HTR-8/SVneo (cell line): ENCODE results near the gene TBRG1.

Source experiments
- DNase-seq: peaks from one replicate; pipeline ENCODE4 v3.0.0; 2011; ENCODE audit warnings: low spot score, mixed read lengths; ENCODE audit not compliant: insufficient read length
- FAIRE-seq: peaks from 2 replicates; lab custom pipeline; 2011; peaks lifted over from hg19 to GRCh38; lab: Jason Lieb, UNC

Gene TBRG1

DNA sequence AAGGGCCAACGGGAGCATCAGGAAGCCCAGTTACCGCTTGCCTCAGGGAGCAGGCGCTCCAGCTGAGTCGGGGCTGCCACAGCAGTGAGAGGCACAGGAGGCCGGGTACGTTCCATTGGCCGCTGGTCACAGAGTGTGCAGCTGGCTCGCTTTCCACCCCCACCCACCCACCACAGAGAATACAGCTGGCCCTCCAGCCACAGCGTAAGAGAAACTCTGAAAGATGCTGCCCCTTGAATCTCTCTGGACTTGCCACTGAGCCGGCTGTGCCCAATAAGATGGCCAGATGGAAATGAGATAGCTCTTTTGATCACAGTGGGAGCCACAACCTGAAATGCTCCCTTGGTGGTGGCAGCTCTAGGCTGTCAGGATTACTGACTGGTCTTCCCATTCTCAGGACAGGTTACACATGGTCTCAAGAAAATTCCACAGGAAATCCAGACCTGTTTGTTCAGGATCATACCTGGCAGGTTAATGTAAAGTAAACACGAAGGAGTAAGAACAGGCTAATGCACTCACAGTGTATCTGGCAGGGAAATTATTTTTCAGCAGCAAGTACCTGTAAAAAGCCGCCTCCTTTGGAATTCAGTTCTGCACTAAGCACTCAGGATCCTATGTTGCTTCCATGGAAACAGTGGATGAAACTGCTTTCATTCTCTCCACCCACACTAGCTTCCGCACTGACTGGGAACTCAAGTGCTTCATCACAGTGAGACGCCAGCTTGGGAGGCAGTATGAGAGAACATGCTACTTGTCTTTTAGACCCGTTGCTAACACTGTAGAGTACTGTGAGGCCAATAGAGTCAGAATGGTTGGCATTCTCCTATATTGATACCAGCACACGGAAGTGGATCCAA is 34.3 kb downstream of the TBRG1 start:
- DNase-seq (no peak), FAIRE-seq (no peak)

DNA sequence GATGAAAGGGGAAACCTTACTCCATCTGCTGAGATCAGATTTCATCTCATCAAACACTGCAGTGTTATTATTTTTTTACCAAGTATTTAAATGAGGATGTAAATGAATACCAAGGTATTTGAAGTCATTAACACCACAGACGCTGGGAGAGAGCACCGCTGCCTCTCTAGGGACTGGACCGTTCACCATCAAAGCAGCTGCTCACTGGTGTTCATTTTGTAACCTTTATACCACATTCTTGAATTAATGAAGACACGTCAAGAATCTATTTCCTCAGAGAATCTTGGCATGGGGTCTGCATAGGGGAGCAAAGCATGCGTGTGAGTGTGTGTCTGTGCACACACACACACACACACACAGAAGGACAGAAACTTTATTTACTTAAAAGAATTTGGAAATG is 35.2 kb downstream of the TBRG1 start:
- no peak for FAIRE-seq
- DNase-seq = no peak

DNA sequence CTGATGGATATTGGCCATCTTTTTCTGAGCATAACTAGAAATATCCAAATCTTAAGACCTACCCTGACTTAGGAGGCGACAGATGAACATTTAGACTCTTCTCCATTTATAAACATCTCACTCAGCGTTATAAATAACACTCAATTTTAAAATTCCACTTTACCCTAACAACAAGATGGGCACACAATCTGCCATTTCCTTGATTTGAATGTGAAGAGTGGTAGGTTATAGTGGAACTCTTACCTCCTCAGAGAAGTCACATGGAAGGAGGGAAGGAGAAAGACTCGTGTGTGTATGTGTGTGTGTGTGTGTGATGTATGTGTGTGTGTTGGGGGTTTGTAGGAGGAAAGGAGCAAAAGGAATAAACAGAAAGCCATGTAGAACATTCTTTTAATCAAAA is 35.8 kb downstream of the TBRG1 start:
- FAIRE-seq (no peak), DNase-seq (no peak)

DNA sequence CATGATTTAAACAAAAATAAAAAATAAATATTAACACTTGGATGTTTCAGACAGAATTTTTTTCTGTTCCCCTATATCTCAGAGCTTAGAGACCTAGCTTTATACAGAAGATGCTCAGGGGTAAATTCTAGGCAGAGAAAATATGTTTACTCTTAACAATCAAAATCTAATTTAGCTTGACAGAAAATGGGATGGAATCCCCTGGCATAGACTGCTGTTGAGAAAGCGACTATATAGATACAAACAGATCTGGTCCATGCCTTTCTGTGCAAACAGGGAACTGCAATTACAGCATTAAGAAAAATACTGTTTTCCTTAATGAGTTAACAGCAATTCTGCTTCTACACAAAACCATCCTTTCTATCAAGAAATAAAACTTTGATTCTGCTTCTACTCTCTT is 36.3 kb downstream of the TBRG1 start:
- DNase-seq (no peak), FAIRE-seq (no peak)

DNA sequence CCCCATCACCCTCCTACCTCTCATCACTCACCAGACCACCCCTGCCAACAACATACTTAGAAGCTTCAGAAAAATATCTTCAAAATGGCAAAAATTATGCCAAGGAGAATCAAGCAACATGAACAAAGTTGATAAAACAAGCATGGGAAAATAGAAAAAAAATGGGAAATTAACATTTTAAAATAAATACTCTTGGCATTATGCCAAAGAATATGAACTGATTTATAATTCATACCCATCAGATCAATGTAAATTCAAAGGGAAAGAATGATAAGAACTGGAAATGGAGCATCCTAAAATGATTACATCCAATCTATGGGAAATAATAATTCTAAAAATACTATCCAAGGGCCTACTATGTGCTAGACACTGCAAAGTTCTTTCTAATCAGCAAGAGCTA is 38.9 kb downstream of the TBRG1 start:
- no peak for FAIRE-seq
- DNase-seq = no peak

DNA sequence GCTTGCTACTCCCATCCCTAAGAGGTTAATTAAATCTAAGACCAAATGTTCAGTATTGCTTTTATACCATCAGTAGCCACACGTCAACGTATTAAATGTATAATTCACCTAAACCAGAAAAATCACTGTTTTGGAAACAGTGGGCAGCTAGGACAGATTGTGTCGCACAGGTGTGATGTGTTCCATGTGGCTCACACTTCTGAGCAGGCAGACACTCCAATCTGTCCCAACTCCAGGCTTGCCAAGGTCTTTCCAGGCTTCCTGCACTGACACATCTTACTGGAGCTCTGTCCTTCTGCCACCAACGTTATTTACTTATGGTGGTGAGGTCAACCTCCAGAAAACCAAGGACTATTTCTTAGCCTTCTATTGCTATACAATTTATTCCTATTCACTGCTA is 39.4 kb downstream of the TBRG1 start:
- DNase-seq = no peak
- FAIRE-seq = no peak

DNA sequence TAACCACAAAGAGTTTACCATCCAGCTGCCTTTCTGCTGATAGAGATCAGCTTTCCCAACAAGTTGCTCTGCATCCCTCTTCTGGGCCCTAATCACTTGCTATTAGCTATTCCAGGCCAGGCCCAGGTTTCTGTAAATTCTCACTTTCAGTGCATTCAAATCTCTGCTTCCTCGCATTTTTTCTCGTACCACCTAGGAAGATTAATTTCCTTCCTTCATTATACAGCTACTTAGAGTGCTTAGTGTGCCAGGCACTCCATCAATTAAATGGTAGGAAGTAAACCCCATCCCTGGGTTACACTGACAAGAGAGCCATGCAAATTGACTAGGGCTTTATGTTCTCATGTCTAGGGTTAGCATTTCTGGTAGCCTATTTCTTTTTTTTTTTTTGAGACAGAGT is 41.2 kb downstream of the TBRG1 start:
- no peak for DNase-seq
- FAIRE-seq = no peak

DNA sequence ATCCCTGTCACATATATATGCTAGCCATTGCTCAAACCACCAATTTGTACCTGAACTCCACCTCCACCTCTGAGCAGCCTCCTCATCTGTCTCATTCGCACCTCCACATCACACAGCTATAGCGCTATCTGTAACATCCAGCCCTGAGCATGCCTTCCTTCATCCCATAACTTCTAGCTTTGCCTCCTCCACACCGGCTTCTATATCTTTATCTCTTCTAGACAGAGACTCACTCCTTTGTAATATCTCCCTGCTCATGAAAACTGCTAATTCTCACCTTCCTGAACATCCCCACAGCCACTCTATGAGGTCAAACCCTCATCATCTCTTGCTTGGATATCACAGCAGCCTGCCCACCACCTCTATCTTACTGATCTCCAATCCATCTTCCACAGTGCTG is 44.9 kb downstream of the TBRG1 start:
- FAIRE-seq (no peak), DNase-seq (no peak)

DNA sequence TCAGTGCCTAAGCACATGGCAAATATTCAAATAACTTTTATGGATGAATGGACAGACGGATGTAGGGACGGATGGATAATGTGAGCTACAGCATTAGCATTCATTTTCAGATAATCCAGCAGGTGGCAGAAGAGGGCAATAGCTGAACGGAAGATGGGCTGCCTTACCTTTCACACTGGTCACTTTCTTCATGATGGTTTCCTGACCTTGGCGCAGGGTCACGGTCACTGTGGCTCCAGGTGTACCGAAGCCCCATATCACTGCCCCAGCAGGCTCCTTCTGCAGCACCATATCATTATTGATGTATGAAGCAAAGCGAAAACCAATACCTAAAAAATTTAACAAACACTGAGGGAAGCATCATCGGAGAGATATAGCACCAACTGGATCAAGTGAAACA is 46.5 kb downstream of the TBRG1 start:
- no peak for FAIRE-seq

DNA sequence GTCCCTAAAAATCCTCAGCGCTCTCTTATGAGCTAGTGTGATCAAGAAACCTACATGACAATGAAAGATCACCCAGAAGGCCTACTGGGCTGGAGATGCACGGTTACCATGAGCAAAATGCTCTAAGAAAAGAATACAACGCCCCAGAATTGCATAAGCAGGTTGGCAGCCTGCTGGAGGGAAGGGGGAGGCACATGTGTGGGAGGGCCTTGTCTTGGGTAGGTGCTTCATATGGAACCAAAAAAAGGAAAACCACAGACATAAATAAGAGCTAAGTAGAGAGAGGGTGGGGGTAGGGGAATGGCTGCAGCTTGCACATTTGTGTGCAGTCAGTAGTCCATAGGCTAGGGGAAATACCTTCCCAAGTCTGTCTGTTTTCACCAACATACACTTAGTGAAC is 48.1 kb downstream of the TBRG1 start:
- DNase-seq (no peak), FAIRE-seq (no peak)

More for the DNA sequence above, 46.5 kb downstream of the TBRG1 start:
- peak; percentile 46 for DNase-seq

DNA sequence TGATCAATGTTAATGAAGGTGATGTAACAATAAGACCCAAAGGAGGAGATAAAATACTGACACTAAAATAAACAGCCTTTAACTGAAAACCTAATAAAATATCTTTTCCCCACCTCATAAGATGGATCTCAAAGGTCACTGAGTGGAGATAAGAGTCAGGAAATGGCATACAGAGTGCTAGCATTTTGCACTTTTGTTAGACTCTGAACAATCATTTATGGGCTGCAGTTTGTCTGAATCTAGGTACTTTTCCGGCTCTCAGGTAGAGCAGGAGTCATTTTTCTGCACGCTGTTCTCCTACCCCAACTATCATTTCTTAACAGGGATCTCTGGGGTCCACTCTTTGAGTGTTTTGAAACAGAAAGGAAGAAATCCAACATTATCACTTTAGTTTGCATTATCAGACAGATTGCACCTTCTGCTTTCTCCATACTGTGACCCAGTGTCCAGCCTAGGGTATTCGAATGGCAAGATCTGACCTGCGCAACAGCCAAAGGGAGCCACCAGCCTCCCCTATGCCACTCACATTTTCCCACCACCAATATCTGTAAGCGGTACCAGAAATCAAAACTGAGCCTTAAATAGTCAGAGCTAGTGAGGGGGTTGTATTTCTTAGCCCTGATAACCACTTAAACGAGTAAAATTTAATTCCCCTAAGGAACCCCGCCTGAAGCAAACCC is 50.0 kb downstream of the TBRG1 start:
- FAIRE-seq (no peak), DNase-seq (no peak)

DNA sequence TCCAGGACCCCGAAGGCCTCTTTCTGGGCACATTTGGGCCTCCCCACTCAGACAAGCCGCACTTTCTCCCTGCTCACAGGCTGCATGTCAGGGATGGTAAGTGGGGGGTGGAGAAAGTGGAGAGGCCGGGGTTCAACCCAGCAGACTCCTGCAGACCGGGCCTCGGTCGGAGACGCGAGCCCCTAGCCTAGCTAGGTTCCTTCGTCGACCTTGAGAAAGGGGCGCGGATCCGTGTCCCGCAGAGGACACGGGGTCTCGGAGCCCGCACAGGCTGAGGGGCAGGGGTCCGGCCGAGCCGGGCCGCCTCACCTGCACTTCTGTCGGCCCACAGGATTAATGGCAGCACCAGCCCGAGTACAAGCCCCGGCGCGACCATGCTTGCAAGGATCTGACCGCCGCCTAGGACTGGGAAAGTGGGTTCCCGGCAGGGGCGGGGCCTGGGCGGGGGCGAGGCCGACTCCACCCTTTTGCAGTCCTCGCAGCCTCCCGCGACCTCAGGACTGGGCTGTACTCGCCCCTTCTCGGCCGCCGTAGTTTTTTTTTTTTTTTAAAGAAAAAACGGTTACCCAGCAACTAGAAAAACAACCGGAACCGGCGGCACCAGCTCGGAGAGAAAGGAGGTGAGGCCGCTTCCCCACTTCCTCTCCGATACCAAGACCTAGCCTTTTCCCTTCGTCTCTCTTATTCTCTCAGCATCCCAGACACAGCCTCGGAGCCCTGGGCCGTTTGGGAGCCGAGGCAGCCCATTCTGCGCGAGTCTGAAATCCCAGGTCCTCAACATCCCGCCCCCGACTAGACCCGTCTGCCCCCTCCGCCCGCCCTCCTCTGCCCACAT is 50.9 kb downstream of the TBRG1 start, which contains the start of the genes SIAE and SPA17:
Gene SIAE (minus strand): TSS at position 407 of the 835 bp plus-strand sequence. CDS start 31 bp downstream, at position 376.
Gene SPA17 (plus strand): TSS at position 572 of the 835 bp plus-strand sequence. CDS start 1,361 bp downstream, outside the sequence.
- DNase-seq (peak; percentile 92), FAIRE-seq (no peak)

DNA sequence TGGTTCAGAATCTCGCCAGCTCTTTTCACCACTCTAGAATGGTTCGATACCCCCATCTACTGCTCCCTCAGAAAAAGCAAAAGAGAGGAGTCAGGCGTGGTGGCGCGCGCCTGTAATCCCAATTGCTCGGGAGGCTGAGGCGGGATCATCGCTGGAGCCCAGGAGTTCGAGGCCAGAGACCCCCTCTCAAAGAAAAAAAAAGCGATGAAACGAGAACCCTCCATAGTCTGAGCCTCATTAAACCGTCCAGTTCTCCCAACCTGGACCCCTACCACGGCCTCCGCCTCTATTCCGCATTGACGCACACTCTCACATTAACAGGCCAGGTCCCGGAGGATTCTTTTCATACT is 51.5 kb downstream of the TBRG1 start:
- FAIRE-seq (no peak), DNase-seq (no peak)

DNA sequence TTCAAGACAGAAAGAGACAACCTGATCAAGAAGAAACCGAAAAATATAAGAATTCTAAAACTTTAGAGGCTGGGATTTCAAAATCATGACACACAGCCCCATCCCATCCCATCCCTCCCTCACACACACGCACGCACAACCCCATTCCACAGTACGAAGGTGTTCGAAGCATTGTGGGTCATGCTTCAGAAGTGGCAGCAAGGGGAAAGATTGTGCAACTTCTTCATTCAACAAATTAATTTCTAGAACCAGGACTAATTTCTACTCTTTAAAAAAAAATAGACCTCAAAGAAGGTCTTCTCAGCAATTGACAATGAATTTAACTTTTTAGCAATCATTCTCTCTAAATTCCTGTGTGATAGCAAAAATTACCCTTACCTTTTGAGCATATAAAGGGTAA is 51.9 kb downstream of the TBRG1 start:
- FAIRE-seq (no peak), DNase-seq (no peak)

DNA sequence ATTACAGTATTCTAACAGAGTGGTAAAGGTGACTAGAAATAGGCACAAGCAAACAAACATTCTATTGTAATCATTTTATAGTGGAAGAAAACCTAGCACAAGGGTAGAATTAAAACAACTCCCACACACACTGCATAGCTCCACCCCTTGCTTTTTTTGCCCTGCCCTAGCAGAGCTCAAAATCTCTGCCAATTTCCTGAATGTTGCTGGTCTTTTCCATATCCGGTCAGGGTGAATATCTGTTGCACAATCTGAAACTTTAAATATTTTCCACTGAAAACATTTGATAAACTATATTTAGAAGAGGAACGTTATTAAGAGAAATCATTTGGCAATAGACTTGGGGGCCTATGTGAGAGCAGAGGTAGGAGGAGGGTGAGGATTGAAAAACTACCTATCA is 53.7 kb downstream of the TBRG1 start:
- DNase-seq = no peak
- no peak for FAIRE-seq

DNA sequence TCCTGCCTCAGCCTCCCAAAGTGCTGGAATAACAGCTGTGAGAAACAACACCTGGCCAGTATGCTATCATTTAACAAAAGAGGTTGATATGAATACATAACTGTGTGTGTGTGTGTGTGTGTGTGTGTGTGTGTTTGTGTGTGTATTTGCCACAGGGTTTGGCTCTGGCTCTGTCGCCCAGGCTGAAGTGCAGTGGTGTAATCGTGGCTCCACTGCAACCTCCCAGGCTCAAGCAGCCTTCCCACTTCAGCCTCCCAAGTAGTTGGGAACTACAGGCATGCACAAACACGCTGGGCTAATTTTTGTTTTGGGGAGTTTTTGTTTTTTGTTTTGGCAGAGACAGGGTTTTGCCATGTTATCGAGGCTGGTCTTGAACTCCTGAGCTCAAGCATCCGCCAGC is 55.8 kb downstream of the TBRG1 start:
- FAIRE-seq (no peak), DNase-seq (no peak)

DNA sequence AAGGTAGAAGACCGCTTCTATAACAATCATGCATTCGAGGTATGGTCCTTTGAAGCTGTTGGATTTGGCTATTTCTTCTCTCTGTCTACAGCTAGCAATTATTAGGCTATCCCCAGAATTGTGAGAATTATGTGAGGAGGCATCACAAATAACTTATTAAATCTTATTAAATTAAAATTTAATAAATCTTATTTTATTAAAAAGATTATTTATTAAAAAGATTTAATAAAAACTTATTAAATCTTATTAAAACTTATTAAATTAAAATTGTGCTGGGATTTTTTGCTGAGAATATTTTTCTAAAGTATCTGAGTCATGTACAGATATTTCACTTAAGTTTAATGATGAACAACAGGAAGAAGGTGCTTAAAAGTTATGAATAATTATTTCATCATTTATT is 58.8 kb downstream of the TBRG1 start:
- no peak for FAIRE-seq
- DNase-seq = no peak

DNA sequence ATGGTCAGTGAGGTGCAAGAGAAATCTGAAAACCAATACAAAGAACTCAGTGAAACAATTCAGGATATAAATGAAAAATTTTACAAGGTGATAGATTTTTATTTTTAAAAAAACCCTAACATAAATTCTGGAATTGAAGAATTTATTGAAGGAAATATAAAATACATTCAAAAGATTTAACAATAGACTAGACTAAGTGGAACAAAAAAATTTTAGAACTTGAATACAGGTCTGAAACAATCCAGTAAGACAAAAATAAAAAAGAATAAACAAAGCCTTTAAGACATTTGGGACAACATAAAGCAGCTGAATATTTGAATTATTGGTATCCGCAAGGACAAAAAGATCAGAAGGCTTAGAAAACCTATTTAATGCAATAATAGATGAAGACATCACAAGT is 59.8 kb downstream of the TBRG1 start:
- DNase-seq (no peak), FAIRE-seq (no peak)
